Mammary epithelial cell (primary cell): ENCODE measurements around the gene ZFYVE9.

Experiments used
- EZH2 ChIP-seq: IDR thresholded peaks from 2 replicates; pipeline ENCODE4 v1.6.1; 2012; ENCODE audit warnings: low read length, inconsistent platforms, borderline replicate concordance
- TF ChIP-seq, protein P1 (sequence below), 2 donors: IDR thresholded peaks in 1 of 2; conservative IDR thresholded peaks in 1 of 2; 2 replicates each; pipeline ENCODE4 v1.5.1; 2011 to 2012; ENCODE audit warnings: inconsistent platforms in 2 of 2, low read length in 2 of 2, mild to moderate bottlenecking in 2 of 2, control low read depth in 1 of 2, low read depth in 1 of 2; ENCODE audit not compliant: insufficient read depth in 1 of 2; ENCODE audit errors: extremely low read depth in 1 of 2

GRCh38 chr1:52127181-52128180 is 14.4 kb upstream of the ZFYVE9 start:
- TF ChIP-seq, protein P1, sequence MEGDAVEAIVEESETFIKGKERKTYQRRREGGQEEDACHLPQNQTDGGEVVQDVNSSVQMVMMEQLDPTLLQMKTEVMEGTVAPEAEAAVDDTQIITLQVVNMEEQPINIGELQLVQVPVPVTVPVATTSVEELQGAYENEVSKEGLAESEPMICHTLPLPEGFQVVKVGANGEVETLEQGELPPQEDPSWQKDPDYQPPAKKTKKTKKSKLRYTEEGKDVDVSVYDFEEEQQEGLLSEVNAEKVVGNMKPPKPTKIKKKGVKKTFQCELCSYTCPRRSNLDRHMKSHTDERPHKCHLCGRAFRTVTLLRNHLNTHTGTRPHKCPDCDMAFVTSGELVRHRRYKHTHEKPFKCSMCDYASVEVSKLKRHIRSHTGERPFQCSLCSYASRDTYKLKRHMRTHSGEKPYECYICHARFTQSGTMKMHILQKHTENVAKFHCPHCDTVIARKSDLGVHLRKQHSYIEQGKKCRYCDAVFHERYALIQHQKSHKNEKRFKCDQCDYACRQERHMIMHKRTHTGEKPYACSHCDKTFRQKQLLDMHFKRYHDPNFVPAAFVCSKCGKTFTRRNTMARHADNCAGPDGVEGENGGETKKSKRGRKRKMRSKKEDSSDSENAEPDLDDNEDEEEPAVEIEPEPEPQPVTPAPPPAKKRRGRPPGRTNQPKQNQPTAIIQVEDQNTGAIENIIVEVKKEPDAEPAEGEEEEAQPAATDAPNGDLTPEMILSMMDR (conservative IDR thresholded peaks at IDR 0.05 in 1 of 2, IDR thresholded peaks at IDR 0.05 in 1 of 2; ENCODE audit: extremely low read depth in 1 of 2, insufficient read depth in 1 of 2, low read depth in 1 of 2, low read length in 2 of 2), result peak; percentile 77 to 86
- TF ChIP-seq EZH2, result no peak
